ENCODE measurements around the gene NFKBIL1.

GRCh38 chr6:31579119-31579505 lies 31.7 kb downstream of the NFKBIL1 start:
- no peak for TF ChIP-seq REST (IDR thresholded peaks at IDR 0.05)
- no peak for TF ChIP-seq CTCF (IDR thresholded peaks at IDR 0.05; ENCODE audit: low read depth, low read length, missing input control)
- TF ChIP-seq NR2F2 (IDR thresholded peaks at IDR 0.05) = no peak
- TF ChIP-seq RAD21 (IDR thresholded peaks at IDR 0.05) = no peak
- no peak for TF ChIP-seq ATF3 (IDR thresholded peaks at IDR 0.05)

All from liver (tissue), 3 donors.